ENCODE results near the gene ITPRID2.
"Not testable (repeated sequence)": the region's sequence is repeated elsewhere in the genome, so short reads cannot be mapped to it uniquely, and the experiment has no call there.

Gene ITPRID2

DNA sequence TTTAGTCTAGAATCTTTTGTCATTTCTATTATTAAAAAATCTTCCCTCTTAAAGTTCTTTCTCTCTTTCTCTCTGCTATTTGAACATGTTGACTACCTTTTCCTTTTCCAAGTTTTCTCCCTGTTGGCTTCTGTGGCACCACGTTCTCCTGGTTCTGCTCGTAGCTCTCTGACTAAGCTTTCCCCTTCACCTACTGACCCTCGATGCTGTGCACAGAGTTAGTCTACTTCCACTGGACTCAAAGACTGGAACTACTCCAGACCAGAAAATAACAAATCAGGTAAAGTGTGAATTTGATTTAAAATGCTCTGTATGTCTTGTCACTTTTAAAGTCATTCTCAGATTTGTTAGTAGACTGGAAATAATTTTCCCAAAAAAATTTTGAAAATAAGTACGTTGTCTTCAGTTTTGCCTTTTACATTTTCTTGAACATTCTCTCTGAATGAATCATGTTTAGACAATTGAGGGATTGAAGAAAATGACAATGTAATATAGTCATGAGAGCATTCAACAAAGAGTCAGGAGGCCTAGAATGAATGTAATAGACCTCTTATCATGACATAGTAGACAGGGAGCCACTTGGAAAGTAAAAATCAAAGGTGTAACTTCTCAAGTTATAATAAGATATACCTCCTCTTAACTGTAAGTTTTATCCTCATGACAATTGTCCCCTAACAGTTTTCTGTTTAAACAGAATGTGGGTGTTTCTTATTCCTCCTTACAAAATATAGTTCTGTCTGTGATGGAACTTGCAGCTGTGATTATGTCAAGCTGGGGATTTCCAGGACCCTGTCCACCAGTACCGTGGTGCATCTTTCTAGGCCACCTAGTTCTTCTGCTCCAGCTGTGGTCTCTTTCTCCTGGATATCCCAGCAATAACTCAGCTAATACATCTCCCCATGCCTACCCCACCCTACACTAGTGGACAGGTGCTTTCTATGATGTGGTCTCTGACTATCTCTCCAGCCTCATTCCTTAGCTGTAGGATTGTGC, 25.5 kb downstream of the ITPRID2 start:
- DNase-seq (ENCODE audit: low read depth, low spot score), result no peak

DNA sequence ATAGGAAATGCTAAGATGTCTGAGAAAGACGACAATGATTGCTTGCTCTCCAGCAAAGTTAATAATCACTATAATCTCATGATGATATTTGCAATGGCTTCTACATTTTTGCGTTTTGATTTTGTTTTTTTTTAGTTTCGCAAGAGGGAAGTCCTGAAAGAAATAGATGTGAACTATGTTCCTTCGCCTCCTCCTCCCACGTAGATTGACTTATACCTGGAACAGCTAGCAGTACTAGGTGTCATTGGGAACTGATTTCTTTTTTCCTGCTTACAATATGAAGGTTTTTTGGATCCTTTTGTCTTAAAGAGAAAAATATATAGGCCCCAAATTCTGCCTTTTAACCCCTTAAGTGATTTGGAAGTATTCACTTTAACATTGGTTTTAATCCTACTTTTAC, 26.7 kb downstream of the ITPRID2 start:
- DNase-seq (ENCODE audit: low read depth, low spot score), result no peak

DNA sequence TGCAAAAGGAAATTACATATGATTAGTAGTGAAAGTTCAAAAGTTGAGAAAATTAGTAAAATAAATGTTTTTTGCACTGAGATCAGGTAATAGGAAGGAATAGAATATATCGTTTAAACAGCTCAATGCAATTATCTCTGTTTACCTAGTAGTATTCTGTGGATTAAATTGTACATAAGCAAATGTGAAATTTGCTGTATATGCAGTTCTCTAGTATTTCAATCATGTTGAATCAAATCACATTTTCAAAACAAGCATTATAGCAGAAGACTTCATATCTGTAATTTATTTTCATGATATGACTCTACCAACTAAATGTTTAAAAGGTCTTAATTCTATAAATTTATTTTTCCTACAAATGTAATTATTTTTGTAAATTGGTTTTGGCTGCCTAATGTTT, 31.6 kb downstream of the ITPRID2 start:
- DNase-seq (ENCODE audit: low read depth, low spot score), result no peak

DNA sequence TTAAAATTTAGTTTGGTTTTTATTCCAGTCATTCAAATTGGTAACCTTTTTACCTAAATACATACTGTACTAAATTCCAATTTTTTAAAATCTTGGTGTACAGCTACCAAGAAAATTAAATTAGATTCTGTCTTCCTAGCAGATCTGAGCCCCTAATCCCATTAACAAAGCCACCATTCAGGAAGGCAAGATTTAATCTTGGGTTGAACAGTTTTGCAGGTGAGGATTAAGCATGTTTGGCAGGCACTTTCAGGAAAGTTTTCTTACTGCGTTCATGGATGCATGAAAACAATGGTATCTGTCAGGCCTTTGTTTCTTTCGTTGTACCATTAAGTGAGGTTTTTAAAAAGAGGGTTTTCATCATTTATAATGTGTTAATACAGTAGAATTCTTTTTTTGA, 32.8 kb downstream of the ITPRID2 start:
- DNase-seq (ENCODE audit: low read depth, low spot score), result no peak

DNA sequence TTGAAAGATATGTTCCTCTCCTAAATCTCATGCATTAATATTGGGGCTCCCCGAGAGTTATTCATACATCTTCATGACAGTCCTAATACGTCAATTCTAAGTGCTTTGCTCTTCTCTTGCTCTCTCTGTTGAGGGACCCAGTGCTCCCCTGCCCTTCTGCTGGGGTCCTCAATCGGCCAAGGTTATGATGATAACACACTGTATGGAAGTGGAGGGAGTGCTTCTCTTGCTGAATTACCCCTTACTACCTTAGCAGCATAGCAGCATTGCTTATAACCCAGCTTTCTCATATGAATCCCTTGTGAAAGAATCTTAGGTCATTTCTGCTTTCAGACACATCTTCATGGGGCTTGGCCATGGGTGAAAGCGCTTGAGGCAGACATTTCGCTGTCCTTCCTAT, 43.2 kb downstream of the ITPRID2 start:
- DNase-seq (ENCODE audit: low read depth, low spot score), result no peak

DNA sequence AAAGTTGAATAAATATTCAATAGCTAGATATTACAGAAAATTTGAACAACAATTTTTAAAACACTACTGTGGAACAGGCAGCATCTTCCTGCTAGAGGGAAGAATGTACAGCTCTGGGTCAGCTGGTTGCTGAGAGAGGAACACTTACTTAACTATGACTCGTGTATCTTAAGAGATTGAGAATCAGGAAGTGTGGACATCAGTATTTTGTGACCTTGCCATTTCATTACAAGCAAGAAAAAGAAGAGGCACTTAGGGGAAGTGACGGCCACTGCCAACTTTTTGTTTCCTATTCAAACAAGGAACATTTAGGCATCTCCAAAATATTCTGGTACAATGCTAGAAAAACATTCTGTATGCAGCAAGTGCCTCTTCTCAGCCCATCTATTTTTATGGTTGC, 45.9 kb downstream of the ITPRID2 start:
- no peak for DNase-seq (ENCODE audit: low read depth, low spot score)

DNA sequence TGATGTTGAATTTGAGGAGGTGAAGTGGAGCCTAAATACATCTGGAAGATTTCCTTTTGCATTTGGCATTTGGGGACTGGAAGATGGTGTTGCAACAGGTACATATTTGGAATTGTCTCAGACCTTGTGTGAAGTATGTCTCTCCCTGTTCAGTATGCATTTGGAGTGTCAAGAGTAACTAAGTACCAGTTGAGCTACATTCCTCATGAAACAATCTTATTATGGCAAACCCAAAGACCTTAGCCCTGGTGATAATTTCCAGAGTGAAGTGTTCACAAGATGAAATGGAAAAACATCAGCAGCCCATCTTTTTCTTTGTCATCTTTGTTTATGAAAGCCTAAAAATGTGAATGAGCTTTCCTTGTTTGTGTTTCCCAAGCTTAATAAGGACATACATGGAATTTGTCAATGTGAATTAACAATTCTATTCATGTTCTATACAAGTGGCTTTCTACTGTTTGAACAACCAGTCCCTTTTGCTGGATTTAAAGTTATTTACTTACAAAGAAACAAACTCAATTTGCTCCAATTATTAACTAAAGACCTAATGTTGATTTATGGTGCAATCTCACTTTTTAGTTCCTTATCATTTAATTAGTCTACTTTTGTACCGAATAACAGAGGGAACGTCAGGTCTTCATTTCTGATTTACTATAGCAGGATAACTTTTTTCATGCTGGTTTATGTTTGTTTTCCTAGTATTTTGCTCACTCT, 52.0 kb downstream of the ITPRID2 start:
- no peak for DNase-seq (ENCODE audit: low read depth, low spot score)

DNA sequence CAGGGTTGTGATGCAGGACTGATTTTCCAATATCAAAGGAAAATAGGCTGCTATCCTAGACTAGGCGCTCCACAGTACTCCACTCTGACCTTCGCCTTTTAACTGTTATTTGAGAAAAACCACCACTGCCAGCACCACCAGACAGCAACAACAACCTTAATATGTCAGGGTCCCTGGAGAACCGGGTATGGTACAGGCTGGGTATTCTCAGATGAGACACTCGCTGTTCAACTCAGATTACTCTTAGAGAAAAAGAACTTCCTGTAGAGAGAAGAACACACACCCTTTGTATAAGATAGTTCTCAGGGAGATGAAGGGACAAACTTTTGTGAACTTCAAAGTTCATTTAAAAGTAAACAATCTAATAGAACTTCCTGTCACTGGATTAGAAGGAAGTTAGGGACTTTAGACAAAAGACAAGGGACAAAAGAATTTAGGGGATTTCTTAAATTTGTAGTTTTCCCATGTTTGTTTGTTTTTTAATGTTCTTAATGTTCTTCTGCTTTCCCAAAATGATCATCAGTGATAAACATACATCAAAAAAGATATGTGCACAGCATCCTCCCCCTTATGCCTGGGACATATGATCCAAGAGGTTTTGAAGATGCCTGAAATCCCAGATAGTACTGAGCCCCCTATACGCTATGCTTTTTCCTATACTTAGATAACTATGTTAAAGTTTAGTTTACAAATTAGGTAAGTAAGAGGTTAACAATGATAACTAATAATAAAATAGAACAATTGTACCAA, 52.8 kb downstream of the ITPRID2 start:
- DNase-seq (ENCODE audit: low read depth, low spot score), result no peak

DNA sequence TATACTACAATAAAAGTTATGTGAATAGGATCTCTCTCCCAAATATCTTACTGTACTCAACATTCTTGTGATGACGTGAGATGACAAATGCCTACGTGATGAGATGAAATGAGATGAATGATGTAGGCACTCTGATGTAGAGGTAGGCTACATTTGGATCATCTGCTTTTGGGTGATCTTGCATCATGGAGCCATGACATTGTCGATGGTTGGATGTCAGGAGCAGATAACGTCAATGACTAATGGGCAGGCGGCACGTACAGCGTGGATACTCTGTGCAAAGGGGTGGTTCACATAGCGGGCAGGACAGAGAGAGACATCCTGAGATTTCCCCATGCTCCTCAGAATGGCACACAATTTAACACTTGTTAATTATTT, 53.4 kb downstream of the ITPRID2 start:
- no peak for DNase-seq (ENCODE audit: low read depth, low spot score)

DNA sequence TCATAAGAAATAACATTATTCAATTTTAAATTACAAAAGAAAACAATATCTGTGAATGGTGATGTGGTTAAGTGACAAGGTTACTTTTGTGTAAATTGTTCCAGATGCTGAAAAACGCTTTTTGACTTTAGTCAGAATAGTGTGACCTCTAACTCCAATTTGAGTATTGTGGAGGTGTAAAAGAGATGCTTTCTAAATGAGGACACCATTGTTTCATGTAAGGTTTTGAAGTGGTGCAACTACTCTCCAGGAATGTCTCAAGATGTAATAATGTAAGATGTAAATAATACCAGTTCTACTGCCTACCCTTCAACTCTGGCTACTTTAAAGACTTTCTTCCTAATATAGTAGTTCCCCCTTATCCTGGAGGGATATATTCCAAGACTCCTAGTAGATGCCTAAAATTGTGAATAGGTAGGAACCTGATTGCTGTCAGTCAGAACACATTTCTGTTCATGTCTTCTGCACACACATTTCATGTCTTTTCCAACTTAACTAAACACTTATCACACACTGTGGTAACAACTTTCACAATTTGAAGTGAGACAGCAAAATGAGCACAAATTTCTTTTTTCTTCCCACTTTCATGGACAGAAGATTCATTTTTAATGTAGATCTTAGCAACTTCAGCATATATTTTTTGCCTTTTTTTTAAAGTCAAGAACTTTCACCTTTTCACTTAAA, 55.1 kb downstream of the ITPRID2 start:
- DNase-seq (ENCODE audit: low read depth, low spot score), result no peak

DNA sequence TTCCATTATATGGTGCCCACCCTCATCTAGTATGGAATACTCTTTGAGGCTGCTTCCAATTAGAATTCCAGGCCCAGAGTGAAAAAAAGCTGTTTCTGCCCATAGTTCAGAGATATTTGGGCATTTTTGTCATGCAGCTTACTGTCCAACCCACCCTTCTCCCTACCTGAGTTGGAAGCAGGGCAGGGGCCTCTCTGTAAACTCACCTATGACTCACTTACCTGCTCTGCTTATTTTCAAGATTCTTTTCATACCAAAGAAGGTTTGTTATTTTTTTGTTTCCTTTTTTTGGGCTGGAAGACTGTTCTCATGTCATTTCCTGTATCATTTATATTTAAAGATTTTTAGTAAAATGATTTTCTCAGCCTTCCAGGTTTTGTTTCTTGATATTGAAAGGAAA, 55.7 kb downstream of the ITPRID2 start:
- DNase-seq (ENCODE audit: low read depth, low spot score), result no peak

DNA sequence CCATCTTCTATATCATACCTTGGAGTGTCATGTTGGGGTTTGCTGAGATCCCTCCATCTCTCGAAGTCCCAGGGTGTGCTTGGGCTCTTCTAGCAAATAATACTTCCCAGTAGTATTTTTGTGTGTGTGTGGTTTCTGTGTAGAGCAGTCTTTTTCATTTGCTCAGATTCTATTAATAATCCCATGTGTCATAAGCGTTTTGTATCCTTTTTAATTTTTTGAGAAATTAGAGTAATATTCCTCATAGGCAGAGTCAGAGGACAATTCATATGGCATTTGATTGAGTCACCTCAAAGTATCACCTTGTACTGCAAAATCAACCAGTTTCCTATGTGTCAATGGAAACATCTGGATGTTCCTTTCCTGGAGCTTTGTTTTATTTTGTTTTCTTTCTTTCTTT, 56.7 kb downstream of the ITPRID2 start:
- DNase-seq (ENCODE audit: low read depth, low spot score), result no peak

DNA sequence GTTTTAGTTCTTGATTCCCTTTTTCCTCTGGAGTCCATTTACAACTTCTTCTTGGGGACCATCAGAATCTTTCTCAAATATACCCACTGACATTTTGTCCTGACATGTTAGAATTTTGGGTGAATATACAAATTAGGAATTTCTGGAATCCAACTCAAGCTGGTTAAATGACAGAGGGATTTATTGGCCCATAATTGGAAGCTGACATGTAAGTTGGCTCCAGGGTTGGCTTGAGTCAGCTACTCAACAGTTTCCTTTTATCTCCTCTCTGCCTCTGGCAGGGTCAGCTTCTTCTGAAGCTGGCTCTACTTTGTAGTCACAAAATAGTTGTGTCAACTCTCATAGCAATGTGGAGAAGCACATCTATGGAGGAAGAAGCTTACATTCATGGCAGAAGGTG, 57.5 kb downstream of the ITPRID2 start:
- DNase-seq (ENCODE audit: low read depth, low spot score), result no peak

DNA sequence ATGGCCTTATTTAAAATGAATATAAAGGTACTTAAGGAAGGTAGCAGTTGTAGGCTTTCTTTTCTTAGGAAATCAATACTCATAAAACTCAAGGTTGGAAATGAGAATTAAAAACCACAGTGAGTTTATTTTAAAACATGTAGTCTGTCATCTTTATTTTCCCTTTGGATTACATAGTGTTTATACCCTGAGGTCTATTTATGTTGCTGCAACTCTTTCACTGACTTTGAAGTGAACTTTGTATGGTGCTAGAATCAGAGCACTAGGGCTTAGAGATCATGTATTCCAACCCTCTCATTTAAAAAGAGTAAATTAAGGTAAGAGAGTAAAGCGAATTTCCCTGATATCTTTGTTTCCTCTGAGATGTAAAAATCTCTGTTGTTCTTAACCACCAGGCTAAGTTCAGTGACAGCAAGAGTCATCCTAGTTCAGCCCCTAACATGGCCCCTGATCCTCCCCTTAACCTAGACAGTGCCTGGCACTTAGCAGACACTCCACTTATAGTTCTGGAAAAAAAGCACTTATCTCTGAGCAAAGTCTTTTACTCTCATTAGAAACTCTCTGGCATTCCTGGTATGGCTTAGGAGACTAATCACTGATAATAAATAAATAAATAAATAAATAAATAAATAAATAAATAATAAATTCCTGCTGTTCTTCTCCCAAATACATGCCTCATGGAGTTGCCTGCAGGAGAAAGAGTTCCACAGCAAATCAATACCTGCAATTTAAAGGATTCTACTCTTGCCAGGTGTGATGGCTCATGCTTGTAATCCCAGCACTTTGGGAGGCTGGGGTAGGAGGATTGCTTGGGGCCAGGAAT, 61.1 kb downstream of the ITPRID2 start:
- no peak for DNase-seq (ENCODE audit: low read depth, low spot score)

DNA sequence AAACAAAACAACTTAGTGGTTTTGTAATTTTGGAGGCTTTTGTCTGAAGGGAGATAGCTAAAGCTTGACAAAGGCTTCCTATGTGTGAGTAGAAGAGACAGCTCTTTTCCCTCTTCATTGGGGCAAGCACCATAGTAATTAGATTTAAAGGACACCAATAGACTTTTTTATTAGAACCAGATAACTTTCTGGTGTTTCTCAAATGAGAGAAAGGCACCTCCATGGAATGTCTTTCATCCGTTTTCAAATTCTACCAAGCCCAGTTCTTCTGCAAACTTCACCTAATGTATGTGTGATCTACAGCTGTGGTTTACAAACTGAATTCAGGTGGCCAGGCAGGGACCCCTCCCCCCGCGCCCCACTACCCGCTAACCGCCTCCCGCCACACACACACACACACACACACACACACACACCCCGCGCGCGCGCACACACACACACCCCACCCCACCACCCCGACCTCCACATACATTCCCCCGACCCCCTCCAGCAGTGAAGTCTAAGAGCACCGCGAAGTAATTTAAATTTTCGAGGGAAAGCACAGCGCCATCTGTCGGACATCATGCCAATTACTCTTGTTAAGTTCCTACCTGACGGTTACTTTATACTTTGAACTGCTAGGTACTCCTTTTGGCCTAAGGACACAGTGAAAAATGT, 62.5 kb downstream of the ITPRID2 start:
- peak; percentile 29 for DNase-seq (ENCODE audit: low read depth, low spot score)

DNA sequence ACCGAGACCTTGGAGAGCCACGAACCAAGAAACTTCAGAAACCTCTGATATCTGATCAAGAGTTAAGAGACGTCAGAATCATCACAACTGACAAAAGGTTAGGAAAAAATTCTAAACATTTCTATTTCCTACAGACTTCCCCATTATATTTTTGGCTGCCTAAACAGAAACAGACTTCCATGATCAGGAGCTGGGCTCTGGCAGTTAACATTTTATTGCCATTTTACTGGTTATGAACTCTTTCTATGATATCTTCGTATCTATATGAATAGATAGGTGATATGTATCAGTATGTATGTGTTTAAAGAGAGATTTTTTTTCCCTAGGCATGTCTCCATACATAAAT, 63.0 kb downstream of the ITPRID2 start:
- no peak for DNase-seq (ENCODE audit: low read depth, low spot score)

DNA sequence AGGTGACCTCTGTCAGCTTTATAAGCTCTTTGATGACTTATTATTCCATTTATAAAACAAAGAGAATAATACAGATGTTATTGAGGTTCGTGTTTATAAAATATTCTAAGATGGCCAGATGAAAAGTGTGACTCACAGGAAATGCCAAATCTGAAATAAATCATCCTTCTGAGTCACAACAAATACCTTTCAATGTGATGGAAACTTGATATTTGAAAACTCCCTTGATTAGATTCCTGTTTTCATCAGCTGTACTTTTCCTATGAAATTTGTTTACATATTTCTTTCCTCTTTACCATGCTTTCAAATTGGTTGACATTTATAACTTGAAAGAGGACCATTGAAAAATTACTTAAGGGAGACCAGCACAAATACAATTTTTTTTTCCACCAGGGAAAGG, 63.5 kb downstream of the ITPRID2 start:
- DNase-seq (ENCODE audit: low read depth, low spot score), result no peak

DNA sequence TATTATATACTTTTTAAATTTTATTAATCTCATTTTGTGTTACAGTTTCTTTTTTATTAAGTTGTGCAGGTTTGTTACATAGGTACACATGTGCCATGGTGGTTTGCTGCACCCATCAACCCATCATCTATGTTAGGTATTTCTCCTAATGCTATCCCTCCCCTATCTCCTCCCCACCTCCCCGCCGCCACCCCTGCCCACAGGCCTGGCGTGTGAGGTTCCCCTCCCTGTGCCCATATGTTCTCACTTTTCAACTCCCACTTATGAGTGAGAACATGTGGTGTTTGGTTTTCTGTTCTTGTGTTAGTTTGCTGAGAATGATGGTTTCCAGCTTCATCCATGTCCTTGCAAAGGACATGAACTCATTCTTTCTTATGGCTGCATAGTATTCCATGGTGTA, 64.3 kb downstream of the ITPRID2 start:
- not testable (repeated sequence) for DNase-seq (ENCODE audit: low read depth, low spot score)

DNA sequence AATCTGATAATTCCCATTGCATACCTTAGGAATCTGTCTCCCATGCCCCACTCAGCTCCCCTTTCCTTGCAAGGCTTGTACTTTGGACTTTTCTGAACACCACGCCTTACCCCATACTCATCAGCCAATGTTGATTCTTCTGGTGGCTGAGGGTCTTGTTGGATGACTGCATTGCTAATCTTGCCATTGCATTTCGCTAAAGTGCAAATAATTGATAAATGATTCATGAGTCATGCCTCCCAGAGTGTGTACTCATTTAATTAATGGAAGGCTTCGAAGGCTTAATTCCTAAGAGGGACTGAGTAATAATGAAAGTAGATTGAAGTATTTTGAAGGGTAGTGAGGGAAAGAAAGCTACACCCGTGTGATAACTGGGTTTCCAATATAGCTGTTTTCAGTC, 66.1 kb downstream of the ITPRID2 start:
- DNase-seq (ENCODE audit: low read depth, low spot score), result no peak

DNA sequence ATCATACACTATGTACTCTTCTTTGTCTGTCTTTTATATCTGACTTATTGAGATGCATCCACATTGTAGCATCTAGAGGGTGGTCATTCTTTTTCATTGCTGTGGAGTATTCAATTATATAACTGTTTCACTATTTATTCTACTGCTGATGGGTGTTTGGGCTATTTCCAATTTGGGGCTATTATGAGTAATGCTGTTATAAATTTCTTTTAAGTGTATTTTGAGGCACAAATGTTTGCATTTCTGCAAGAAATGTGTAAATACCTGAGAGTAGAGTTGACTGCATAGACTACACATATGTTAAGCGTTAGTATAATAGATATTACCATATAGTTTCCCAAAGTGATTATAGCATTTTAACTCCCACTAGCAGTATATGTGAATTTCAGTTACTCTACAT, 67.2 kb downstream of the ITPRID2 start:
- DNase-seq (ENCODE audit: low read depth, low spot score), result no peak
